GM23338 (cell line): ENCODE data around the gene ITIH5. TPM values are rescaled to one million over a fixed set of nuclear protein-coding genes. Genes with fewer than 3 reads are reported as not detected.

Experiments used
- ATAC-seq: fragments of 200-7000 bp; cut with Tn5 transposase; 3 replicates; pipeline ENCODE4 v1.9.1; 2020
- DNase-seq: peaks from one replicate; pipeline ENCODE4 v3.0.0-alpha.2; 2015; ENCODE audit warnings: low spot score
- H2AFZ ChIP-seq: fragments of 200-600 bp; sonication (generic); 2 replicates; pipeline ENCODE4 v1.8.0; 2016; ENCODE audit warnings: antibody characterized with exemption, mild to moderate bottlenecking, moderate library complexity
- H3F3A ChIP-seq: fragments of 200-600 bp; sonication (generic); replicated peaks from 2 replicates; pipeline ENCODE4 v1.8.0; 2017; ENCODE audit warnings: antibody characterized with exemption, mixed run types, low read depth
- H3K27ac ChIP-seq: fragments of 200-600 bp; sonication (generic); 2 replicates; pipeline ENCODE4 v1.6.1; 2016; ENCODE audit warnings: low read depth
- H3K27me3 ChIP-seq: fragments of 200-600 bp; sonication (generic); 2 replicates; pipeline ENCODE4 v1.8.0; 2016; ENCODE audit warnings: mild to moderate bottlenecking, mixed run types, moderate library complexity; ENCODE audit not compliant: insufficient read depth
- H3K36me3 ChIP-seq: fragments of 200-600 bp; sonication (generic); 2 replicates; pipeline ENCODE4 v1.8.0; 2016; ENCODE audit warnings: mild to moderate bottlenecking; ENCODE audit not compliant: insufficient read depth
- H3K4me1 ChIP-seq: fragments of 200-600 bp; sonication (generic); 2 replicates; pipeline ENCODE4 v1.8.0; 2016; ENCODE audit warnings: mild to moderate bottlenecking, moderate library complexity; ENCODE audit not compliant: insufficient read depth
- H3K4me2 ChIP-seq: fragments of 200-600 bp; sonication (generic); 2 replicates; pipeline ENCODE4 v1.7.1; 2017; ENCODE audit warnings: mixed run types
- H3K4me3 ChIP-seq: fragments of 200-600 bp; sonication (generic); 2 replicates; pipeline ENCODE4 v1.6.1; 2016; ENCODE audit warnings: mixed run types
- H3K79me2 ChIP-seq: fragments of 200-600 bp; sonication (generic); replicated peaks from 2 replicates; pipeline ENCODE4 v1.8.0; 2017; ENCODE audit warnings: mild to moderate bottlenecking; ENCODE audit not compliant: insufficient read depth
- H3K9me2 ChIP-seq: fragments of 200-600 bp; sonication (generic); 2 replicates; pipeline ENCODE4 v1.8.0; 2017; ENCODE audit not compliant: insufficient read depth
- H4K20me1 ChIP-seq: fragments of 200-600 bp; sonication (generic); replicated peaks from 2 replicates; pipeline ENCODE4 v1.8.0; 2017; ENCODE audit warnings: mild to moderate bottlenecking; ENCODE audit not compliant: insufficient read depth
- H3K27ac Mint-ChIP-seq: 2 replicates; pipeline ENCODE4 v1.8.0; 2020; ENCODE audit warnings: inconsistent platforms, mild to moderate bottlenecking, moderate library complexity, mixed read lengths
- H3K27me3 Mint-ChIP-seq: 3 replicates; pipeline ENCODE4 v1.8.0; 2022; ENCODE audit warnings: low read depth, mild to moderate bottlenecking, moderate library complexity, mixed read lengths, inconsistent platforms; ENCODE audit not compliant: insufficient read depth, poor library complexity
- H3K36me3 Mint-ChIP-seq: 3 replicates; pipeline ENCODE4 v1.8.0; 2021; ENCODE audit warnings: low read depth, mild to moderate bottlenecking, inconsistent platforms, moderate library complexity, mixed read lengths
- H3K4me1 Mint-ChIP-seq: 3 replicates; pipeline ENCODE4 v1.8.0; 2020; ENCODE audit warnings: mild to moderate bottlenecking, inconsistent platforms, mixed read lengths
- H3K4me3 Mint-ChIP-seq: 3 replicates; pipeline ENCODE4 v1.8.0; 2021; ENCODE audit warnings: moderate library complexity, mild to moderate bottlenecking, inconsistent platforms, mixed read lengths
- H3K9me3 Mint-ChIP-seq: 3 replicates; pipeline ENCODE4 v1.8.0; 2020; ENCODE audit warnings: moderate library complexity, mild to moderate bottlenecking, inconsistent platforms, mixed read lengths
- EZH2phosphoT487 ChIP-seq: fragments of 200-600 bp; sonication (generic); IDR thresholded peaks from one replicate; pipeline ENCODE4 v1.8.1; 2018; ENCODE audit warnings: antibody characterized with exemption; ENCODE audit not compliant: unreplicated experiment
- NANOG ChIP-seq: IDR thresholded peaks from 2 replicates; pipeline ENCODE4 v1.6.1; 2016; ENCODE audit warnings: antibody characterized with exemption, borderline replicate concordance
- POLR2AphosphoS5 ChIP-seq: IDR thresholded peaks from 2 replicates; pipeline ENCODE4 v1.6.1; 2016; ENCODE audit warnings: antibody characterized with exemption, low read depth
- STAT1 ChIP-seq: IDR thresholded peaks from one replicate; pipeline ENCODE4 v1.6.1; 2016; ENCODE audit warnings: antibody characterized with exemption; ENCODE audit not compliant: unreplicated experiment
- polyA plus RNA-seq: library from polyadenylated mRNA; unstranded; fragments of >200 nt; fragmentation: Nextera tagmentation; extraction: Ambion mirVana; gene quantifications from 2 replicates; pipeline ENCODE4 v1.2.1, GENCODE V29; 2016
- total RNA-seq: library from RNA; depleted of rRNA; stranded (reverse); fragments of >200 nt; shearing (Covaris generic); gene quantifications from 2 replicates; pipeline ENCODE4 v1.2.3, GENCODE V29; 2014
- TF ChIP-seq, protein P1 (sequence below): fragments of 250-450 bp; sonication (Bioruptor Pico); IDR thresholded peaks from 2 replicates; pipeline ENCODE4 v1.5.0; 2020; ENCODE audit warnings: mild to moderate bottlenecking, moderate library complexity
- TF ChIP-seq, protein P2 (sequence below), 2 experiments: fragments of 200-600 bp in 1 of 2; sonication (generic) in 1 of 2; conservative IDR thresholded peaks; 2 replicates each; pipeline versions ENCODE4 v1.5.1 to v1.6.1; 2016 to 2017; ENCODE audit warnings: antibody characterized with exemption in 2 of 2, low read depth in 2 of 2, mild to moderate bottlenecking in 2 of 2, moderate library complexity in 1 of 2

Gene ITIH5
- total and polyA plus RNA-seq, 2 experiments from 2014 or later: 0.99 to 2.2 TPM

DNA sequence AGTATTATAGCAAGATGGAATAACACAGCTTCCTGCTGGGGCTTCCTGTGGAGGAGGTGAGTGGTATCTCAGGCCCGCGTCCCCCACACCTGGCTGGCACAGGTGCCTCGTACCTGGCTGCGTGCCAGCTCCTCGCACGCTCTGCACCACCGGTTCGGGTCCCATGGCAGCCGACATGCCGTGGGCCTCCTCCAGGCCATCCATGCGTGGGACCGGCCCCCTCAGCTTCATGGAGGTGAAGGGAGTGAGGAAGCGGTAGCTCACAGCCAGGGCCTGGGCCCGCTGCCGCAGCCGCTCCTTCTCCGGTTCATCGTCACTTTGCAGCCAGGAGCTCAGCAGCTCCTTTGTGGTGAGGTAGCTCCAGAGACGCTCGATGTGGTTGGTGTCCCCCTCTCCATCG lies 90.4 kb downstream of the ITIH5 start (continued):
- TF ChIP-seq, protein P1, sequence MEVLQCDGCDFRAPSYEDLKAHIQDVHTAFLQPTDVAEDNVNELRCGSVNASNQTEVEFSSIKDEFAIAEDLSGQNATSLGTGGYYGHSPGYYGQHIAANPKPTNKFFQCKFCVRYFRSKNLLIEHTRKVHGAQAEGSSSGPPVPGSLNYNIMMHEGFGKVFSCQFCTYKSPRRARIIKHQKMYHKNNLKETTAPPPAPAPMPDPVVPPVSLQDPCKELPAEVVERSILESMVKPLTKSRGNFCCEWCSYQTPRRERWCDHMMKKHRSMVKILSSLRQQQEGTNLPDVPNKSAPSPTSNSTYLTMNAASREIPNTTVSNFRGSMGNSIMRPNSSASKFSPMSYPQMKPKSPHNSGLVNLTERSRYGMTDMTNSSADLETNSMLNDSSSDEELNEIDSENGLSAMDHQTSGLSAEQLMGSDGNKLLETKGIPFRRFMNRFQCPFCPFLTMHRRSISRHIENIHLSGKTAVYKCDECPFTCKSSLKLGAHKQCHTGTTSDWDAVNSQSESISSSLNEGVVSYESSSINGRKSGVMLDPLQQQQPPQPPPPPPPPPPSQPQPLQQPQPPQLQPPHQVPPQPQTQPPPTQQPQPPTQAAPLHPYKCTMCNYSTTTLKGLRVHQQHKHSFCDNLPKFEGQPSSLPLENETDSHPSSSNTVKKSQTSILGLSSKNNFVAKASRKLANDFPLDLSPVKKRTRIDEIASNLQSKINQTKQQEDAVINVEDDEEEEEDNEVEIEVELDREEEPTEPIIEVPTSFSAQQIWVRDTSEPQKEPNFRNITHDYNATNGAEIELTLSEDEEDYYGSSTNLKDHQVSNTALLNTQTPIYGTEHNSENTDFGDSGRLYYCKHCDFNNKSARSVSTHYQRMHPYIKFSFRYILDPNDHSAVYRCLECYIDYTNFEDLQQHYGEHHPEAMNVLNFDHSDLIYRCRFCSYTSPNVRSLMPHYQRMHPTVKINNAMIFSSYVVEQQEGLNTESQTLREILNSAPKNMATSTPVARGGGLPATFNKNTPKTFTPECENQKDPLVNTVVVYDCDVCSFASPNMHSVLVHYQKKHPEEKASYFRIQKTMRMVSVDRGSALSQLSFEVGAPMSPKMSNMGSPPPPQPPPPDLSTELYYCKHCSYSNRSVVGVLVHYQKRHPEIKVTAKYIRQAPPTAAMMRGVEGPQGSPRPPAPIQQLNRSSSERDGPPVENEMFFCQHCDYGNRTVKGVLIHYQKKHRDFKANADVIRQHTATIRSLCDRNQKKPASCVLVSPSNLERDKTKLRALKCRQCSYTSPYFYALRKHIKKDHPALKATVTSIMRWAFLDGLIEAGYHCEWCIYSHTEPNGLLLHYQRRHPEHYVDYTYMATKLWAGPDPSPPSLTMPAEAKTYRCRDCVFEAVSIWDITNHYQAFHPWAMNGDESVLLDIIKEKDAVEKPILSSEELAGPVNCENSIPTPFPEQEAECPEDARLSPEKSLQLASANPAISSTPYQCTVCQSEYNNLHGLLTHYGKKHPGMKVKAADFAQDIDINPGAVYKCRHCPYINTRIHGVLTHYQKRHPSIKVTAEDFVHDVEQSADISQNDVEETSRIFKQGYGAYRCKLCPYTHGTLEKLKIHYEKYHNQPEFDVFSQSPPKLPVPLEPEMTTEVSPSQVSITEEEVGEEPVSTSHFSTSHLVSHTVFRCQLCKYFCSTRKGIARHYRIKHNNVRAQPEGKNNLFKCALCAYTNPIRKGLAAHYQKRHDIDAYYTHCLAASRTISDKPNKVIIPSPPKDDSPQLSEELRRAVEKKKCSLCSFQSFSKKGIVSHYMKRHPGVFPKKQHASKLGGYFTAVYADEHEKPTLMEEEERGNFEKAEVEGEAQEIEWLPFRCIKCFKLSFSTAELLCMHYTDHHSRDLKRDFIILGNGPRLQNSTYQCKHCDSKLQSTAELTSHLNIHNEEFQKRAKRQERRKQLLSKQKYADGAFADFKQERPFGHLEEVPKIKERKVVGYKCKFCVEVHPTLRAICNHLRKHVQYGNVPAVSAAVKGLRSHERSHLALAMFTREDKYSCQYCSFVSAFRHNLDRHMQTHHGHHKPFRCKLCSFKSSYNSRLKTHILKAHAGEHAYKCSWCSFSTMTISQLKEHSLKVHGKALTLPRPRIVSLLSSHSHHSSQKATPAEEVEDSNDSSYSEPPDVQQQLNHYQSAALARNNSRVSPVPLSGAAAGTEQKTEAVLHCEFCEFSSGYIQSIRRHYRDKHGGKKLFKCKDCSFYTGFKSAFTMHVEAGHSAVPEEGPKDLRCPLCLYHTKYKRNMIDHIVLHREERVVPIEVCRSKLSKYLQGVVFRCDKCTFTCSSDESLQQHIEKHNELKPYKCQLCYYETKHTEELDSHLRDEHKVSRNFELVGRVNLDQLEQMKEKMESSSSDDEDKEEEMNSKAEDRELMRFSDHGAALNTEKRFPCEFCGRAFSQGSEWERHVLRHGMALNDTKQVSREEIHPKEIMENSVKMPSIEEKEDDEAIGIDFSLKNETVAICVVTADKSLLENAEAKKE (CRISPR knock-in tag): no peak

DNA sequence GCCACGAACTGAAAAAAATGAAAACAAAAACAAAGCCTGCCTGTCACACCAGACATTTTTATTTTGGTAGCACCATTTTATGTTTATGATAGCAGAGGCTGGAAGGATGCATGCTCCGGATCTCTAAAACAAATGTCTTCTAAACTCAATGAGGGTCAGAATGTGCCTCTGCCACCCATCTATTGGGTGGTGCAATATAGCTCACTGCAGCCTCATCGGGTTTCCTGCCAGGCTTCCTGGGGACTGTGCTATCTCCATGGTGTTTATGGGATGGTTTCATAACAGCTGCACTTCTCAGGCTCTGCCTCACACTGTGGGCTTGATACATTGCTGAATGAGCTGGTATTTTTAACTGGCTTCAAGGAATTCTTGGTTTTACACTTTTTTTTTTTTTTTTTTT lies 94.4 kb downstream of the ITIH5 start:
- Histone ChIP-seq H3K27ac (no peak overlapping the region), H3K4me3 (no peak overlapping the region), H3K79me2 (no peaks in the 10 kb centered on the region), H3K4me1 (no peaks in the 10 kb centered on the region; the same call in 1 of the 2 replicates), H3F3A (no peaks in the 10 kb centered on the region), H3K36me3 (no peaks in the 10 kb centered on the region), H4K20me1 (no peaks in the 10 kb centered on the region), H2AFZ (no peak overlapping the region), H3K4me2 (no peak overlapping the region), H3K27me3 (no peaks in the 10 kb centered on the region), H3K9me2 (no peaks in the 10 kb centered on the region)
- Mint-ChIP-seq H3K27me3 (peaks cover 4% of the 10 kb centered on the region), H3K9me3 (no peaks in the 10 kb centered on the region), H3K36me3 (no peaks in the 10 kb centered on the region), H3K4me3 (no peak overlapping the region), H3K27ac (no peak overlapping the region), H3K4me1 (no peaks in the 10 kb centered on the region)
- ATAC-seq (no peak), DNase-seq (no peak)
- no peak for TF ChIP-seq EZH2phosphoT487
- TF ChIP-seq NANOG: no peak
- TF ChIP-seq, protein P2, sequence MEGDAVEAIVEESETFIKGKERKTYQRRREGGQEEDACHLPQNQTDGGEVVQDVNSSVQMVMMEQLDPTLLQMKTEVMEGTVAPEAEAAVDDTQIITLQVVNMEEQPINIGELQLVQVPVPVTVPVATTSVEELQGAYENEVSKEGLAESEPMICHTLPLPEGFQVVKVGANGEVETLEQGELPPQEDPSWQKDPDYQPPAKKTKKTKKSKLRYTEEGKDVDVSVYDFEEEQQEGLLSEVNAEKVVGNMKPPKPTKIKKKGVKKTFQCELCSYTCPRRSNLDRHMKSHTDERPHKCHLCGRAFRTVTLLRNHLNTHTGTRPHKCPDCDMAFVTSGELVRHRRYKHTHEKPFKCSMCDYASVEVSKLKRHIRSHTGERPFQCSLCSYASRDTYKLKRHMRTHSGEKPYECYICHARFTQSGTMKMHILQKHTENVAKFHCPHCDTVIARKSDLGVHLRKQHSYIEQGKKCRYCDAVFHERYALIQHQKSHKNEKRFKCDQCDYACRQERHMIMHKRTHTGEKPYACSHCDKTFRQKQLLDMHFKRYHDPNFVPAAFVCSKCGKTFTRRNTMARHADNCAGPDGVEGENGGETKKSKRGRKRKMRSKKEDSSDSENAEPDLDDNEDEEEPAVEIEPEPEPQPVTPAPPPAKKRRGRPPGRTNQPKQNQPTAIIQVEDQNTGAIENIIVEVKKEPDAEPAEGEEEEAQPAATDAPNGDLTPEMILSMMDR (conservative IDR thresholded peaks at IDR 0.05; ENCODE audit: low read depth in 2 of 2): no peak
- no peak for TF ChIP-seq STAT1
- no peak for TF ChIP-seq POLR2AphosphoS5
- TF ChIP-seq, protein P1 (CRISPR knock-in tag): no peak
